Activated CD8-positive, alpha-beta T cell treated with anti-CD3 and anti-CD28 coated beads, Interleukin-2, amount 10 ng/mL, durations not matched to agents 7 days and 5 days (primary cell): ENCODE measurements around the gene DCAF4. TPM values are rescaled to one million over a fixed set of nuclear protein-coding genes. Genes with fewer than 3 reads are reported as not detected.
A peak's percentile ranks its signal among the peaks of the same experiment; 100 is the strongest.

Source experiments
- ATAC-seq: fragments of 150-1000 bp; cut with Tn5 transposase; one replicate; pipeline ENCODE4 v1.10.0; 2021; ENCODE audit warnings: moderate library complexity
- CTCF ChIA-PET: fragments of 350-600 bp; sonication (Branson Sonifier 250); formaldehyde crosslinking; loops from one replicate; lab custom pipeline; 2021; ENCODE audit warnings: antibody characterized with exemption; lab: Charles Lee
- POLR2A ChIA-PET: fragments of 350-600 bp; sonication (Branson Sonifier 250); formaldehyde crosslinking; loops from one replicate; lab custom pipeline; 2021; ENCODE audit warnings: antibody characterized with exemption; lab: Charles Lee
- DNase-seq: peaks from one replicate; pipeline ENCODE4 v3.0.0-alpha.2; 2020
- H3K27ac Mint-ChIP-seq: one replicate; pipeline ENCODE4 v1.8.0; 2021; ENCODE audit warnings: mild to moderate bottlenecking, mixed read lengths
- H3K27me3 Mint-ChIP-seq: one replicate; pipeline ENCODE4 v1.8.0; 2021; ENCODE audit warnings: low read depth, mixed read lengths
- H3K36me3 Mint-ChIP-seq: one replicate; pipeline ENCODE4 v1.8.0; 2021; ENCODE audit warnings: low read depth, mixed read lengths
- H3K4me1 Mint-ChIP-seq: one replicate; pipeline ENCODE4 v1.8.0; 2021; ENCODE audit warnings: low read depth, mixed read lengths
- H3K4me3 Mint-ChIP-seq: one replicate; pipeline ENCODE4 v1.8.0; 2021; ENCODE audit warnings: mild to moderate bottlenecking, mixed read lengths
- H3K9me3 Mint-ChIP-seq: one replicate; pipeline ENCODE4 v1.8.0; 2022; ENCODE audit warnings: mixed read lengths; ENCODE audit not compliant: insufficient read depth
- total RNA-seq, 2 experiments: library from RNA; stranded (reverse); gene quantifications; one replicate each; pipeline ENCODE4 v1.2.3, GENCODE V29; 2021

The DCAF4 gene
- total RNA-seq, 2 experiments from 2014 or later = 17.5 to 18.1 TPM

DNA sequence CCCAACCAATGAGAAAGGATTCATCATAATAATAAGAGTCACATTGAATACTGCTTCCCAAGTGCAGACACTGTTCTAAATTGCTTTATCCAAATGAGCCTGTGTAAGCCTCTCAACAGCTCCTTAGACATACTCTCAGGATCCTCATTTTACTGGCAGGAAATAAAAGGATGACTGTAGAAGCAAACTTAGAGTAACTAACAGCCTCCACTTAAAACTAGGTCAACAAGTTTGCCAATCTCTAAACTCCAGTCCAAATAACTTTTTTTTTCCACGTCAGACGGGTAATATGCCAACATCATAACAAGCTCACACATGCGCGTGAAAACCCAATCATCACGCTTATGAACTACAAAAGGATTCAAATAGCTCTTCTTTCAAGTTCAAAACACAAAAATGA lies 17.1 kb upstream of the DCAF4 start:
- Mint-ChIP-seq H3K4me3 (no peak overlapping the region), H3K27ac (no peak overlapping the region), H3K27me3 (peaks cover 39% of the 10 kb centered on the region), H3K36me3 (no peaks in the 10 kb centered on the region), H3K9me3 (no peaks in the 10 kb centered on the region), H3K4me1 (peaks cover 24% of the 10 kb centered on the region)
- ChIA-PET CTCF (interaction anchor here (1.0 to 3.1 kb wide), 4 partner anchors 8 to 394 kb away, joined by 5 to 26 read pairs (median 7); no protein-coding TSS in a partner anchor), POLR2A (interaction anchor here (0.6 kb wide), 1 partner anchor 201 kb away, joined by 3 read pairs; no protein-coding TSS in a partner anchor)
- DNase-seq (no peak), ATAC-seq (no peak)

DNA sequence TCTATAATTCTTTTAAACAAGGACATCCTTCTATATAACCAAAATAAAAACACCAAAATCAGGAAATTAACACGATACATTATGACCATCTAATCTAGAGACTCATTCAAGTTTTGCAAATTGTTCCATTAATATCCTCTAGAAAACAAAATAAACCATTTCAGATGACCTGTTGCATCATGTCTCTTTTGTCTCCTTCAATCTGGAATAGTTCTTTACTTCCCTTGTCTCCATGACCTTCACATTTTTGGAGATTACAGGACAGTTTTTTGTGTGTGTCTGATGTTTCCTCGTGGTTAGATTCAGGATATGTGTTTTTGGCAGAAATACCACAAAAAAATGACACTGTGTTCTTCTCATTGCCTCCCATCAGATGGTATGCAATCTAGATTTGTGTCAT lies 12.5 kb upstream of the DCAF4 start:
- H3K36me3 Mint-ChIP-seq = no peaks in the 10 kb centered on the region
- POLR2A ChIA-PET = no interaction called here
- peaks cover 33% of the 10 kb centered on the region for H3K27me3 Mint-ChIP-seq

DNA sequence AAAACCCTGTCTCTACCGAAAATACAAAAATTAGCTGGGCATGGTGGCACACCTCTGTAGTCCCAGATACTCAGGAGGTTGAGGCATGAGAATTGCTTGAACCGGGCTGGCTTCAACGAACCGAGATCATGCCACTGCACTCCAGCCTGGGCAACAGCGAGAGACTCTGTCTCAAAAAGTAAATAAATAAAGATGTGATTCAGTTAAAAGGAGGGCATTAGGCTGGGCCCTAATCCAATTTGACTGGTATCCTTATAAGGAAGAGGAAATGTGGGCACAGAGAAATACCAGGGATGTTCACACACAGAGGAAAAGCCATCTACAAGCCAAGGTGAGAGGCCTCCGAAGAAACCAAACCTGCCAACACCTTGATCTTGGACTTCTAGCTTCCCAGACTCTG lies 10.1 kb upstream of the DCAF4 start:
- ATAC-seq (no peak), DNase-seq (no peak)
- ChIA-PET POLR2A (no interaction called here), CTCF (no interaction called here)
- Mint-ChIP-seq H3K9me3 (no peaks in the 10 kb centered on the region), H3K36me3 (no peaks in the 10 kb centered on the region), H3K27me3 (peaks cover 40% of the 10 kb centered on the region), H3K4me1 (peaks cover 7% of the 10 kb centered on the region), H3K4me3 (no peak overlapping the region), H3K27ac (no peak overlapping the region)

More for the DNA sequence above, 12.5 kb upstream of the DCAF4 start:
- Mint-ChIP-seq H3K9me3 (no peaks in the 10 kb centered on the region), H3K4me3 (no peak overlapping the region), H3K4me1 (peaks cover 8% of the 10 kb centered on the region), H3K27ac (no peak overlapping the region)
- CTCF ChIA-PET = no interaction called here
- no peak for DNase-seq
- no peak for ATAC-seq

DNA sequence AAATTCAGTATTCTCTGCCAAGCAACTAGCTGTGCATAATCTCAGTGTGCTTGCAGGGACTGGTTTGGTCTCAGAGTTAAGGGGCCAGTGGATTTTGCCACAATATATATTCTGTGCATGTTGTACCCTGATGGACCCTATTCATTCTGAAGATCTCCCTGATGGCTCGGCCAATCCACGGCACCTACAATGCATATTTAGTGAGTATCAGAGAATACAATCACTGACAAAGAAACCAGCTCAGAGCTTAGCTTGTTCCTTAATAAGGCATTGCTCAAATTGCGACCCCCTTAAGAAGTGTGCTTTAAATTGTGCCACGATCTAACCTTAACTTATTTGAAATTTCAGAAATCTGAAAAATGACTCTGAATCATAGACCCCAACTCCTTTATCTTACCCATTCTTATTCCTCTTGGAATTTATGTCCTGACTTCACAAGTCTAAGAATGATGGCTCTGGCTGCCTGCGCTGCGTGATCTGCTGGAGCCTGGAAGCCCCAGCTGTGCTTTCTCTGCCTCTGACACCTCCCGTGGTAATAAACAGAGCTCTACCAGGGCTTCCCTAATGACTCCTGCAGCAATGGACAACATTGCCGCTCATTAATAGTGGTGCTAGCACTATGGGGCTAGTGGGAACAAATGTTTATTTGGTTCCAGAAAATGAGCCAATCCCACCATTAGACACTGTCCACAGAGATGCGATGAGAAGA lies 9.0 kb upstream of the DCAF4 start:
- ATAC-seq = no peak
- H3K27me3 Mint-ChIP-seq = peaks cover 44% of the 10 kb centered on the region
- H3K27ac Mint-ChIP-seq = no peak overlapping the region
- DNase-seq = no peak
- H3K36me3 Mint-ChIP-seq = no peaks in the 10 kb centered on the region
- ChIA-PET POLR2A (no interaction called here), CTCF (interaction anchor here (1.5 kb wide), 2 partner anchors 9 to 402 kb away, joined by 7 to 10 read pairs; no protein-coding TSS in a partner anchor)
- no peaks in the 10 kb centered on the region for H3K9me3 Mint-ChIP-seq
- H3K4me3 Mint-ChIP-seq = no peak overlapping the region
- peaks cover 6% of the 10 kb centered on the region for H3K4me1 Mint-ChIP-seq

DNA sequence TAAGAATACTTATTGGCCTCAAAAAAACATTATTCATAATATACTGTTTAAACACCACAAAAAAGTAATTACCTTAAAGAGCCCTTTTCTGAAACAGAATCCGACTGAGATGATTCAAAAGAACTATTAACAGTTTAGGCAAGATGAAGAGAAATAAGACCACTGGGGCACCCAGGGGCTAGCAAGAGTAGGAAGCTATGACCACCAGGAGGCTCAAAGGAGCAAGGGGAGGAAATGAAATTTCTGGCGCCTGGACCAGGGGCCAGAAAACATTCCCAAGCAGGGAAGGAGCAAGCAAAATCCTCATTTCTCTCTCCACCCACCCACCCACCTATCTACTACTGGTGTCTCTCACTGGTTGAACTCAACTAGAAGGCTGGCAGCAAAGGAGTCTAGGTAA lies 6.3 kb upstream of the DCAF4 start:
- DNase-seq = no peak
- H3K27me3 Mint-ChIP-seq = peaks cover 45% of the 10 kb centered on the region
- CTCF ChIA-PET = interaction anchor here (1.4 to 2.0 kb wide), 4 partner anchors 15 to 406 kb away, joined by 3 to 7 read pairs (median 6); partner anchors contain the start of gene RBM25
- POLR2A ChIA-PET = no interaction called here
- no peaks in the 10 kb centered on the region for H3K4me1 Mint-ChIP-seq
- H3K27ac Mint-ChIP-seq = no peak overlapping the region
- no peaks in the 10 kb centered on the region for H3K9me3 Mint-ChIP-seq
- no peak for ATAC-seq
- H3K4me3 Mint-ChIP-seq = no peak overlapping the region
- no peaks in the 10 kb centered on the region for H3K36me3 Mint-ChIP-seq

DNA sequence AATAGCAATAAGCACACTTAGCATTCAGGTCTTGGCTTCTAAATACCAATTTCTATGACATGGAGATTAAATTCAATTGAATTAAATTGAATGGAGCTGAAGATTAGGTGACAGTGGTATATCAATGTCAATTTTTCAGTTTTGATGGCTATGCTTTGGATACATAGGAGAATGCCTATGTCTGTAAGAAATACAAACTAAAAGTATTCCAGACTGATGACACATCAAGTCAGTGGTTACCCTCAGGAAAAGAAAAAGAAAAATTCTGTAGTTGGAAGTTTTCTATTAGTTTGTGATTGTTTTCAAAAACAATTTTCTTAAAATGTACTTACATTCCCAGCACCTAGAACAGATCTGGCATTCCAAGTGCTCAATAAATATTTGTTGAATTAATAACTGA lies 4.9 kb upstream of the DCAF4 start:
- H3K9me3 Mint-ChIP-seq = no peaks in the 10 kb centered on the region
- H3K36me3 Mint-ChIP-seq = no peaks in the 10 kb centered on the region
- ChIA-PET CTCF (interaction anchor here (0.7 kb wide), 1 partner anchor 17 kb away, joined by 3 read pairs; no protein-coding TSS in a partner anchor), POLR2A (no interaction called here)
- ATAC-seq = no peak
- no peak overlapping the region for H3K27ac Mint-ChIP-seq
- H3K27me3 Mint-ChIP-seq = peaks cover 47% of the 10 kb centered on the region
- H3K4me1 Mint-ChIP-seq = peaks cover 10% of the 10 kb centered on the region
- no peak for DNase-seq
- no peak overlapping the region for H3K4me3 Mint-ChIP-seq

DNA sequence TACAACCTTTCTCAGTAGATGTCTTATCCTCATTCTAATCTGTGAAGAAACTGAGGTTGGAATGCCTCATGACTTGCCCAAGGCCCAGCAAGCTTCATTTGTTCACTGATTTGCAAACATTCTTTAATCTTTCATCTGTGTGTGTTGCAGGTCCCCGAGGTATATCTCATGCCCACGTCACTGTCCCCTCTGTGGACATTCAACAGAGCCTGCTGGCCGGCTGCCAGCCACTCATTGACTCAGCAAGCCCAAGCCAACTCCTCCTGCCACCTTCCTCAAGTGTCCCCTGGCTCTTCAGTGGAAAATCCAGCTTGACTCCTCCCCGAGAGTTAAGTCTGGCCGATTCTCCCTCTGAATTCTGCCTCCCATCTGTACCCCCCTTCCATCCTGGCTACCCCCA lies 1.9 kb upstream of the DCAF4 start:
- no peak overlapping the region for H3K4me3 Mint-ChIP-seq
- POLR2A ChIA-PET = interaction anchor here (0.6 to 0.7 kb wide), 3 partner anchors 17 to 548 kb away, joined by 3 to 4 read pairs (median 3); no protein-coding TSS in a partner anchor

DNA sequence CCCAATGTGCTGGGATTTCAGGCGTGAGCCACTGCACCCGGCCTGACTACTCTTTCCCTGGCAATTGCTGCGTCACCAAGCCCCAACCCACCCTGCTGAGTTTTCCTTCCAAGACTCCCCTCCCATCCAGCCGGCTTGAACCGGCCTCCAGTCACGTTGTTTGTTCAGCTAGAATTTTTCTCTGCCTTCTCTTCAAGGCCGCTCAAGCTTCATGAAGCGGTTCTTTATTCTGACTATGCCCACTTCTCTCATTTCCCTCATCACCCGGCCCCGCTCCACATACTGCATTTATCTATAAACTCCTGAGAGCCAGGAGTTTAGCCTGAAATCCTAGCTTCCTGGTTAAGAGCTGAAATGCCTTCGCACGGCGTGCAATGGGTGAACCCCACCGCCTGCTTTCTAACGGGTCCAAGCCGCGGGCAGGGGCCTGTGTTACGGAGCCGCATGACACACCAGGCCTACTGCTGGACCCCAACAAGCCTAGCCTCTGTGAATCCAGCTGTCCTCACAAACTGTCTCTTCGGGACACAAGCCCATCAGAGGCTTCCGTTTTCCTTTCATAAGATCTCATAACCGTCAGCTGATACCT lies 999 bp upstream of the DCAF4 start:
- DNase-seq (no peak), ATAC-seq (no peak)
- H3K4me3 Mint-ChIP-seq = peak overlapping the region; percentile 90
- POLR2A ChIA-PET = interaction anchor here (1.8 kb wide), 1 partner anchor 133 kb away, joined by 6 read pairs; the partner anchor contains the start of gene RBM25
- CTCF ChIA-PET = interaction anchor here (1.7 to 2.4 kb wide), 3 partner anchors 20 to 411 kb away, joined by 5 to 10 read pairs (median 7); no protein-coding TSS in a partner anchor
- no peak overlapping the region for H3K27ac Mint-ChIP-seq
- peaks cover 2% of the 10 kb centered on the region for H3K36me3 Mint-ChIP-seq
- no peaks in the 10 kb centered on the region for H3K9me3 Mint-ChIP-seq
- H3K4me1 Mint-ChIP-seq = peaks cover 18% of the 10 kb centered on the region
- peaks cover 23% of the 10 kb centered on the region for H3K27me3 Mint-ChIP-seq

More for the DNA sequence above, 1.9 kb upstream of the DCAF4 start:
- Mint-ChIP-seq H3K9me3 (no peaks in the 10 kb centered on the region), H3K27me3 (peaks cover 27% of the 10 kb centered on the region), H3K27ac (no peak overlapping the region), H3K36me3 (no peaks in the 10 kb centered on the region), H3K4me1 (peaks cover 18% of the 10 kb centered on the region)
- DNase-seq = no peak
- ATAC-seq = no peak
- CTCF ChIA-PET = interaction anchor here (2.4 kb wide), 1 partner anchor 410 kb away, joined by 7 read pairs; no protein-coding TSS in a partner anchor

DNA sequence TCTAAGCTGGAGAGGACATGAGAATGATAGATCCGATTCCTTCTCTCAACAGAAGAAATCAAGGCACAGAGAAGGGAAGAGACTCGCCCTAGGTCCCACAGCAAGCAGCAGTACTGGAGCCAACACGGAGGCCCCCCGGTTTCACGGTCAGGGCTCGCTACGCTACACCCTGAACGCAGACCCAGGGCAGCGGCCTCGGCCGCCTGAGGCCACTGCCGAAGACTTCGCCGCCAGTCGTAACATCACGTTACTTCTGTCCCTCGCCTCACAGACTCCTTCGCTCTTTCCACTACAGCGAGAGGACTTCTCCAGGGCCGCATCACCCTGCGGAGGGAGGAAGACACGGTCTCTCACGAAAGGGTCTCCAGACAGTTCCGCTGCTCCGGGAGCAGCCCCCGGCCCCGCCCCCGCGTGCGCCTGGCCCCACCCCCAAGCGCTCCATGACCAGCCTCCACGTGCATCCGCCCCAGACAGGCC lies 411 bp upstream of the DCAF4 start:
- no peak for ATAC-seq
- no peak for DNase-seq
- H3K4me1 Mint-ChIP-seq = peaks cover 18% of the 10 kb centered on the region
- H3K27me3 Mint-ChIP-seq = peaks cover 20% of the 10 kb centered on the region
- ChIA-PET CTCF (interaction anchor here (1.7 to 2.4 kb wide), 3 partner anchors 21 to 412 kb away, joined by 5 to 10 read pairs (median 7); no protein-coding TSS in a partner anchor), POLR2A (interaction anchor here (1.8 kb wide), 1 partner anchor 132 kb away, joined by 6 read pairs; the partner anchor contains the start of gene RBM25)
- H3K36me3 Mint-ChIP-seq = peaks cover 5% of the 10 kb centered on the region
- H3K4me3 Mint-ChIP-seq = peak overlapping the region; percentile 90
- H3K27ac Mint-ChIP-seq = peak overlapping the region; percentile 96
- no peaks in the 10 kb centered on the region for H3K9me3 Mint-ChIP-seq

DNA sequence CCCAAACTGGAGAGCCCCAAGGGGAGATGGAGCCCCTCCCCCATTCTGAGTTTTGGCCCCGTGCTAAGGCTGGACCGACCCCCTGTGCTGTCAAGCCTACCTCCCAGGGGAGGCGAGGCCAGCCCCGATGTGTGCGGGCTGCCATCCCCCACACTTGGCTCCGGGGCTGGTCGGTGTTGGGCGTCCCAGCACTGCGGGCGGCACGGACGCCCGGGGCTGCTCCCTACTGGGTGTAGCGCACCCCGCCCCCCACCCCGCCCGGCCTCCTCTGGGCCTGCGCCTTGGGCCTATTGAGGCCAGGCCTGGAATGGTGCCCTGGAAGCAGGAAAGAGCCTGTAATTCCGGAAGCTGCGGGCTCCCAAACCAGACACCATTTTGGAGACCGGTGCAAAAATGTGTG lies 2.6 kb downstream of the DCAF4 start:
- H3K9me3 Mint-ChIP-seq = no peaks in the 10 kb centered on the region
- ATAC-seq (no peak), DNase-seq (no peak)
- peaks cover 23% of the 10 kb centered on the region for H3K4me1 Mint-ChIP-seq
- H3K36me3 Mint-ChIP-seq = peaks cover 5% of the 10 kb centered on the region
- no peak overlapping the region for H3K27ac Mint-ChIP-seq
- H3K4me3 Mint-ChIP-seq = no peak overlapping the region
- CTCF ChIA-PET = no interaction called here
- POLR2A ChIA-PET = interaction anchor here (0.5 kb wide), 1 partner anchor 134 kb away, joined by 3 read pairs; no protein-coding TSS in a partner anchor
- peaks cover 11% of the 10 kb centered on the region for H3K27me3 Mint-ChIP-seq

DNA sequence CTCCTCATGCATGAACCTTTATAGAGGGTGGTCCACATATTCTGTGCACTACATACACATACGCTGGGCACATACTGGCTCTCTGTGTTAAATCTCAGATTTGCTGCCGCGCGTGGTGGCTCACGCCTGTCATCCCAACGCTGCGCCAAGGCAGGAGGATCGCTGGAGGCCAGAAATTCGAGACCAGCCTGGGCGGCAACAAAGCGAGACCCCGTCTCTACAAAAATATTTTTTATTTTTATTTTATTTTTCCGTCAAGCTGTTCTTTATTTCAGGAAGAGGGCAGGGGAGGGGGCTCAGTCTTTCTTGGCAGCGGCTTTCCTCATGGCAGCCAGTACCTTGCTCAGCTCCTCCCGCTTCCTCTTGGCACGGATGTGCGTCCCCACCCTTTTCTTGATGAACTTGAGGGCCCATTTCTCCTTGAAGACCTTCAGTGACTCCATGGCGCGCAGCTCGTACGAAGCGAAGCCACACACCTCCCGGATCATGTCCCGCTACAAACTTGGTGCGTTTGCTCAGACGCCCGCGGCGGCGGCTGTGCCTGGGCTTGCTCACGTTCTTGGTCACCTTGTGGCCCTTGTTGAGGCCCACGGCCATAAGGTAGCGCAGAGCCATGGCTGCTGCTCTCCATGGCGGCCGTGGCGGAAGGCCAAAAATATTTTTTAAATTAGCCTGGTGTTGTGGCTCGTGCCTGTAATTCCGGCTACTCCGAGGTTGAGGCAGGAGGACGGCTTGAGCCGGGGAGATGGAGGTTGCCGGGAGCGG lies 3.2 kb downstream of the DCAF4 start:
- CTCF ChIA-PET = no interaction called here
- no peaks in the 10 kb centered on the region for H3K9me3 Mint-ChIP-seq
- ATAC-seq = no peak
- H3K27ac Mint-ChIP-seq = no peak overlapping the region
- peaks cover 5% of the 10 kb centered on the region for H3K36me3 Mint-ChIP-seq
- DNase-seq = no peak
- POLR2A ChIA-PET = interaction anchor here (0.5 kb wide), 1 partner anchor 134 kb away, joined by 3 read pairs; no protein-coding TSS in a partner anchor
- no peak overlapping the region for H3K4me3 Mint-ChIP-seq
- H3K4me1 Mint-ChIP-seq = peaks cover 23% of the 10 kb centered on the region
- H3K27me3 Mint-ChIP-seq = peaks cover 5% of the 10 kb centered on the region
